H9 (cell line): Measurements from ENCODE around the gene KRTAP10-10. TPM values are rescaled to one million over a fixed set of nuclear protein-coding genes. Genes with fewer than 3 reads are reported as not detected.

Experiments used
- DNase-seq: peaks from one replicate; pipeline ENCODE4 v3.0.0-alpha.2; 2017
- H2AFZ ChIP-seq: one replicate; pipeline ENCODE4 v1.6.1; 2013; ENCODE audit warnings: mild to moderate bottlenecking, low read length, control low read depth, moderate library complexity
- H2AK5ac ChIP-seq: 2 replicates; pipeline ENCODE4 v1.6.1; 2013; ENCODE audit warnings: low read length, control low read depth, mixed read lengths; ENCODE audit not compliant: insufficient read length
- H2BK120ac ChIP-seq: one replicate; pipeline ENCODE4 v1.6.1; 2013; ENCODE audit warnings: low read depth, mild to moderate bottlenecking, low read length, control low read depth, inconsistent platforms; ENCODE audit not compliant: poor library complexity, severe bottlenecking
- H2BK12ac ChIP-seq: 2 replicates; pipeline ENCODE4 v1.6.1; 2013; ENCODE audit warnings: low read length, control low read depth, mixed read lengths, low read depth; ENCODE audit not compliant: insufficient read length
- H2BK15ac ChIP-seq: 2 replicates; pipeline ENCODE4 v1.6.1; 2013; ENCODE audit warnings: low read depth, low read length, control low read depth
- H2BK20ac ChIP-seq: one replicate; pipeline ENCODE4 v1.6.1; 2013; ENCODE audit warnings: low read depth, mild to moderate bottlenecking, low read length, control low read depth, inconsistent platforms; ENCODE audit not compliant: poor library complexity, severe bottlenecking
- H2BK5ac ChIP-seq: 2 replicates; pipeline ENCODE4 v1.6.1; 2013; ENCODE audit warnings: low read length, control low read depth, mixed read lengths; ENCODE audit not compliant: insufficient read length
- H3K14ac ChIP-seq: 2 replicates; pipeline ENCODE4 v1.6.1; 2013; ENCODE audit warnings: low read length, control low read depth; ENCODE audit not compliant: insufficient read depth
- H3K18ac ChIP-seq: 2 replicates; pipeline ENCODE4 v1.6.1; 2013; ENCODE audit warnings: low read depth, mild to moderate bottlenecking, mixed read lengths, low read length, control low read depth; ENCODE audit not compliant: insufficient read length
- H3K23ac ChIP-seq: 2 replicates; pipeline ENCODE4 v1.6.1; 2013; ENCODE audit warnings: low read length, control low read depth, mixed read lengths, low read depth; ENCODE audit not compliant: insufficient read length
- H3K23me2 ChIP-seq: 2 replicates; pipeline ENCODE4 v1.6.1; 2013; ENCODE audit warnings: low read depth, mild to moderate bottlenecking, mixed read lengths, low read length, control low read depth; ENCODE audit not compliant: insufficient read length, poor library complexity, severe bottlenecking
- H3K27ac ChIP-seq: 2 replicates; pipeline ENCODE4 v1.5.1; 2013; ENCODE audit warnings: low read length, control low read depth, mixed read lengths, low read depth; ENCODE audit not compliant: insufficient read length
- H3K27me3 ChIP-seq: 2 replicates; pipeline ENCODE4 v1.6.1; 2013; ENCODE audit warnings: low read length, control low read depth, inconsistent platforms; ENCODE audit not compliant: insufficient read depth
- H3K4ac ChIP-seq: 2 replicates; pipeline ENCODE4 v1.6.1; 2013; ENCODE audit warnings: low read depth, mild to moderate bottlenecking, control low read depth, inconsistent platforms, low read length, moderate library complexity
- H3K4me1 ChIP-seq: 2 replicates; pipeline ENCODE4 v1.6.1; 2013; ENCODE audit warnings: low read length, control low read depth, inconsistent platforms; ENCODE audit not compliant: insufficient read depth
- H3K4me2 ChIP-seq: 2 replicates; pipeline ENCODE4 v1.6.1; 2013; ENCODE audit warnings: low read length, control low read depth, mixed read lengths; ENCODE audit not compliant: insufficient read length, insufficient read depth
- H3K56ac ChIP-seq: 2 replicates; pipeline ENCODE4 v1.6.1; 2013; ENCODE audit warnings: low read depth, mild to moderate bottlenecking, mixed read lengths, low read length, control low read depth; ENCODE audit not compliant: insufficient read length
- H3K79me1 ChIP-seq: 2 replicates; pipeline ENCODE4 v1.6.1; 2013; ENCODE audit warnings: low read depth, mild to moderate bottlenecking, moderate library complexity, low read length, control low read depth, inconsistent platforms; ENCODE audit not compliant: insufficient read depth, poor library complexity, severe bottlenecking
- H3K79me2 ChIP-seq: 2 replicates; pipeline ENCODE4 v1.6.1; 2013; ENCODE audit warnings: low read length, control low read depth, inconsistent platforms; ENCODE audit not compliant: insufficient read depth
- H3K9ac ChIP-seq: 2 replicates; pipeline ENCODE4 v1.6.1; 2013; ENCODE audit warnings: low read length, control low read depth, mixed read lengths; ENCODE audit not compliant: insufficient read length; ENCODE audit errors: extremely low read depth
- H3K9me3 ChIP-seq: one replicate; pipeline ENCODE4 v1.6.1; 2013; ENCODE audit warnings: low read depth, low read length, inconsistent platforms; ENCODE audit not compliant: control insufficient read depth
- H3T11ph ChIP-seq: one replicate; pipeline ENCODE4 v1.6.1; 2013; ENCODE audit warnings: mild to moderate bottlenecking, low read length, control low read depth, inconsistent platforms
- H4K20me1 ChIP-seq: one replicate; pipeline ENCODE4 v1.6.1; 2013; ENCODE audit not compliant: control insufficient read depth, insufficient read length, insufficient read depth
- H4K5ac ChIP-seq: 2 replicates; pipeline ENCODE4 v1.6.1; 2013; ENCODE audit warnings: low read depth, mild to moderate bottlenecking, mixed read lengths, low read length, control low read depth; ENCODE audit not compliant: insufficient read length
- H4K8ac ChIP-seq: replicated peaks from 2 replicates; pipeline ENCODE4 v1.6.1; 2013; ENCODE audit warnings: low read length, control low read depth, mixed read lengths, low read depth; ENCODE audit not compliant: insufficient read length
- H4K91ac ChIP-seq: 2 replicates; pipeline ENCODE4 v1.6.1; 2013; ENCODE audit warnings: low read depth, mild to moderate bottlenecking, moderate library complexity, mixed read lengths, low read length, control low read depth; ENCODE audit not compliant: insufficient read length
- H3K27ac Mint-ChIP-seq, 3 experiments: 2 replicates in 2 of 3; 3 replicates in 1 of 3; pipeline ENCODE4 v1.8.0; 2020 to 2021; ENCODE audit warnings: mixed read lengths in 3 of 3, mild to moderate bottlenecking in 1 of 3, moderate library complexity in 1 of 3
- H3K27me3 Mint-ChIP-seq: 2 replicates; pipeline ENCODE4 v1.8.0; 2021; ENCODE audit warnings: low read depth, mild to moderate bottlenecking, moderate library complexity, mixed read lengths
- H3K36me3 Mint-ChIP-seq, 3 experiments: 2 replicates in 2 of 3; 3 replicates in 1 of 3; pipeline ENCODE4 v1.8.0; 2020 to 2021; ENCODE audit warnings: low read depth in 3 of 3, mixed read lengths in 3 of 3; ENCODE audit not compliant: insufficient read depth in 1 of 3
- H3K4me1 Mint-ChIP-seq, 2 experiments: 2 replicates each; pipeline ENCODE4 v1.8.0; 2020; ENCODE audit warnings: mixed read lengths in 2 of 2
- H3K4me3 Mint-ChIP-seq, 2 experiments: 2 replicates in 1 of 2; 3 replicates in 1 of 2; pipeline ENCODE4 v1.8.0; 2020 to 2021; ENCODE audit warnings: mild to moderate bottlenecking in 2 of 2, mixed read lengths in 2 of 2, moderate library complexity in 1 of 2
- H3K9me3 Mint-ChIP-seq, 2 experiments: 2 replicates in 1 of 2; 3 replicates in 1 of 2; pipeline ENCODE4 v1.8.0; 2020; ENCODE audit warnings: mild to moderate bottlenecking in 2 of 2, mixed read lengths in 2 of 2, moderate library complexity in 1 of 2
- WGBS: extraction: QIAGEN DNeasy Blood & Tissue Kit; methylation state at CpG from one replicate; pipeline ENCODE4 v1.1.7; 2013; ENCODE audit warnings: missing lambda C conversion rate, low lambda C conversion rate, mixed read lengths; ENCODE audit not compliant: insufficient read length; ENCODE audit errors: extremely low coverage; 5-methylcytosine and 5-hydroxymethylcytosine counted together
- total RNA-seq: library from RNA; stranded (reverse); gene quantifications from 2 replicates; pipeline ENCODE4 v1.2.1, GENCODE V29; 2021
- TF ChIP-seq, protein P1 (sequence below): fragments of 200-600 bp; sonication (generic); conservative IDR thresholded peaks from 3 replicates; pipeline ENCODE4 v1.8.0; 2021; ENCODE audit warnings: antibody characterized with exemption, mild to moderate bottlenecking

The KRTAP10-10 gene
- total RNA-seq, 1 experiment from 2014 or later = not detected

DNA sequence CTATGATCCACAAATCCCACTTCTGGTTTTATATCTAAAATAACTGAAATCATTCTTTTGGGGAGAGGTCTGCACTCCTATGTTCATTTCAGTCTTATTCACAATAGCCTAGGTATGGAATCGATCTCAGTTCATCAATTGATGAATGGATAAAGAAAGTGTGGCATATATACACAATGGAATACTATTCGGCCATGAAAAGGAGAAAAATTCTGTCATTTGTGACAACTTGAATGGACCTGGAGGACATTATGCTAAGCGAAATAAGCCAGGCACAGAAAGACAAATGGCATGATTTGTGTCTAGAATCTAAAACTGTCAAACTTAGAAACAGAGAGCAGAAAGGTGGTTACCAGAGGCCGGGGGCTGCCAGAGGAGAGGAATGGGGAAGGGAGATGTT is 30.7 kb upstream of the KRTAP10-10 start:
- no peak overlapping the region for H2BK120ac ChIP-seq
- no peaks in the 10 kb centered on the region for H3K79me2 ChIP-seq
- no peak overlapping the region for H3K4me2 ChIP-seq
- no peaks in the 10 kb centered on the region for H3K23me2 ChIP-seq
- H3K18ac ChIP-seq = no peak overlapping the region
- no peaks in the 10 kb centered on the region for H3K79me1 ChIP-seq
- peaks cover 5% of the 10 kb centered on the region for H3K9me3 ChIP-seq
- WGBS = no CpG with 5 or more reads among the region's 4 CpGs
- Mint-ChIP-seq H3K27me3 (peaks cover 18% of the 10 kb centered on the region), H3K9me3 (peaks cover 26 to 27% of the 10 kb centered on the region in 2 experiments), H3K4me3 (no peak overlapping the region), H3K36me3 (peaks cover 8 to 25% (median 21%) of the 10 kb centered on the region in 3 experiments), H3K4me1 (peaks cover 3% of the 10 kb centered on the region in 2 experiments), H3K27ac (no peak overlapping the region)
- no peak overlapping the region for H3K14ac ChIP-seq
- H3T11ph ChIP-seq = no peak overlapping the region
- no peak overlapping the region for H2AFZ ChIP-seq
- no peak overlapping the region for H2BK5ac ChIP-seq
- H4K8ac ChIP-seq = no peak overlapping the region
- H3K27ac ChIP-seq = no peak overlapping the region
- no peaks in the 10 kb centered on the region for H3K27me3 ChIP-seq
- H2BK12ac ChIP-seq = no peak overlapping the region
- H2AK5ac ChIP-seq = no peak overlapping the region
- H3K23ac ChIP-seq = no peak overlapping the region
- H4K20me1 ChIP-seq = no peaks in the 10 kb centered on the region
- H3K4ac ChIP-seq = no peak overlapping the region
- TF ChIP-seq, protein P1, sequence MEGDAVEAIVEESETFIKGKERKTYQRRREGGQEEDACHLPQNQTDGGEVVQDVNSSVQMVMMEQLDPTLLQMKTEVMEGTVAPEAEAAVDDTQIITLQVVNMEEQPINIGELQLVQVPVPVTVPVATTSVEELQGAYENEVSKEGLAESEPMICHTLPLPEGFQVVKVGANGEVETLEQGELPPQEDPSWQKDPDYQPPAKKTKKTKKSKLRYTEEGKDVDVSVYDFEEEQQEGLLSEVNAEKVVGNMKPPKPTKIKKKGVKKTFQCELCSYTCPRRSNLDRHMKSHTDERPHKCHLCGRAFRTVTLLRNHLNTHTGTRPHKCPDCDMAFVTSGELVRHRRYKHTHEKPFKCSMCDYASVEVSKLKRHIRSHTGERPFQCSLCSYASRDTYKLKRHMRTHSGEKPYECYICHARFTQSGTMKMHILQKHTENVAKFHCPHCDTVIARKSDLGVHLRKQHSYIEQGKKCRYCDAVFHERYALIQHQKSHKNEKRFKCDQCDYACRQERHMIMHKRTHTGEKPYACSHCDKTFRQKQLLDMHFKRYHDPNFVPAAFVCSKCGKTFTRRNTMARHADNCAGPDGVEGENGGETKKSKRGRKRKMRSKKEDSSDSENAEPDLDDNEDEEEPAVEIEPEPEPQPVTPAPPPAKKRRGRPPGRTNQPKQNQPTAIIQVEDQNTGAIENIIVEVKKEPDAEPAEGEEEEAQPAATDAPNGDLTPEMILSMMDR = no peak
- no peak overlapping the region for H3K9ac ChIP-seq
- DNase-seq = no peak
- no peak overlapping the region for H4K5ac ChIP-seq
- H4K91ac ChIP-seq = no peak overlapping the region
- H2BK15ac ChIP-seq = no peak overlapping the region
- no peak overlapping the region for H3K56ac ChIP-seq
- H3K4me1 ChIP-seq = no peaks in the 10 kb centered on the region
- no peak overlapping the region for H2BK20ac ChIP-seq
